Smooth muscle cell (in vitro differentiated cells): ENCODE results near the gene HOXD12. TPM values are rescaled to one million over a fixed set of nuclear protein-coding genes. Genes with fewer than 3 reads are reported as not detected.

Experiments
- DNase-seq: peaks from one replicate; lab custom pipeline; 2025; ENCODE audit not compliant: unreplicated experiment; lab: John Stamatoyannopoulos, UW
- H2AFZ ChIP-seq: fragments of 200-600 bp; sonication (generic); 2 replicates; pipeline ENCODE4 v1.6.0; 2016; ENCODE audit warnings: antibody characterized with exemption, low read depth, mild to moderate bottlenecking
- H3F3A ChIP-seq: fragments of 200-600 bp; sonication (generic); 2 replicates; pipeline ENCODE4 v1.6.0; 2017; ENCODE audit warnings: antibody characterized with exemption, low read depth
- H3K27ac ChIP-seq: fragments of 200-600 bp; sonication (generic); 2 replicates; pipeline ENCODE4 v1.5.1; 2016; ENCODE audit warnings: low read depth, mild to moderate bottlenecking
- H3K27me3 ChIP-seq: fragments of 200-600 bp; sonication (generic); 2 replicates; pipeline ENCODE4 v1.6.1; 2016; ENCODE audit warnings: low read depth, mild to moderate bottlenecking
- H3K36me3 ChIP-seq: fragments of 200-600 bp; sonication (generic); 2 replicates; pipeline ENCODE4 v1.5.1; 2016; ENCODE audit warnings: low read depth
- H3K4me1 ChIP-seq: fragments of 200-600 bp; sonication (generic); 2 replicates; pipeline ENCODE4 v1.5.1; 2016; ENCODE audit warnings: low read depth
- H3K4me2 ChIP-seq: fragments of 200-600 bp; sonication (generic); 2 replicates; pipeline ENCODE4 v1.6.0; 2016; ENCODE audit warnings: mild to moderate bottlenecking
- H3K4me3 ChIP-seq: fragments of 200-600 bp; sonication (generic); 2 replicates; pipeline ENCODE4 v1.5.1; 2016; ENCODE audit warnings: mild to moderate bottlenecking
- H3K79me2 ChIP-seq: fragments of 200-600 bp; sonication (generic); 2 replicates; pipeline ENCODE4 v1.6.0; 2016; ENCODE audit warnings: low read depth, mild to moderate bottlenecking
- H3K9ac ChIP-seq: fragments of 200-600 bp; sonication (generic); 2 replicates; pipeline ENCODE4 v1.6.0; 2016; ENCODE audit warnings: low read depth
- H3K9me3 ChIP-seq: fragments of 200-600 bp; sonication (generic); replicated peaks from 2 replicates; pipeline ENCODE4 v1.5.1; 2016; ENCODE audit warnings: low read depth
- H4K20me1 ChIP-seq: fragments of 200-600 bp; sonication (generic); 2 replicates; pipeline ENCODE4 v1.6.0; 2016; ENCODE audit warnings: low read depth
- CTCF ChIP-seq: fragments of 200-600 bp; sonication (generic); IDR thresholded peaks from 2 replicates; pipeline ENCODE4 v1.5.1; 2017; ENCODE audit warnings: borderline replicate concordance, mild to moderate bottlenecking, antibody characterized with exemption; ENCODE audit not compliant: insufficient read depth, poor library complexity, severe bottlenecking
- WGBS: methylation state at CpG from one replicate; pipeline ENCODE4 v1.1.7; 2016; ENCODE audit warnings: low lambda C conversion rate; 5-methylcytosine and 5-hydroxymethylcytosine counted together
- polyA plus RNA-seq: library from polyadenylated mRNA; unstranded; fragments of >200 nt; fragmentation: Nextera tagmentation; extraction: Ambion mirVana; gene quantifications from 2 replicates; pipeline ENCODE4 v1.2.1, GENCODE V29; 2016
- total RNA-seq: library from RNA; depleted of rRNA; stranded (reverse); fragments of >200 nt; gene quantifications from 2 replicates; pipeline ENCODE4 v1.2.3, GENCODE V29; 2014

HOXD12 gene, protein sequence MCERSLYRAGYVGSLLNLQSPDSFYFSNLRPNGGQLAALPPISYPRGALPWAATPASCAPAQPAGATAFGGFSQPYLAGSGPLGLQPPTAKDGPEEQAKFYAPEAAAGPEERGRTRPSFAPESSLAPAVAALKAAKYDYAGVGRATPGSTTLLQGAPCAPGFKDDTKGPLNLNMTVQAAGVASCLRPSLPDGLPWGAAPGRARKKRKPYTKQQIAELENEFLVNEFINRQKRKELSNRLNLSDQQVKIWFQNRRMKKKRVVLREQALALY
- 0.54 TPM in 1 of 2 replicates, not detected in the other for total RNA-seq
- polyA plus RNA-seq = not detected in 2 replicates

GRCh38 chr2:176099728-176100546, at the start of gene HOXD12:
TSS of gene HOXD12 (plus strand) at chr2:176099795. CDS start at chr2:176099802, 7 bp downstream.
- Histone ChIP-seq H3K36me3 (no peaks in the 10 kb centered on the region), H3K4me2 (peak within 1 kb of the TSS; percentile 96), H3K9ac (no peak within 1 kb of the TSS), H3K9me3 (no peaks in the 10 kb centered on the region), H3K4me3 (peak within 1 kb of the TSS; percentile 58), H3K79me2 (no peaks in the 10 kb centered on the region), H2AFZ (peak within 1 kb of the TSS; percentile 89), H3F3A (peaks cover 3% of the 10 kb centered on the region), H3K4me1 (no peaks in the 10 kb centered on the region), H3K27me3 (peaks cover 96% of the 10 kb centered on the region), H3K27ac (no peak within 1 kb of the TSS), H4K20me1 (no peaks in the 10 kb centered on the region)
- DNase-seq = no peak
- 8% methylated on average over 67 of the region's 70 CpGs for WGBS
- no peak for TF ChIP-seq CTCF

DNA sequence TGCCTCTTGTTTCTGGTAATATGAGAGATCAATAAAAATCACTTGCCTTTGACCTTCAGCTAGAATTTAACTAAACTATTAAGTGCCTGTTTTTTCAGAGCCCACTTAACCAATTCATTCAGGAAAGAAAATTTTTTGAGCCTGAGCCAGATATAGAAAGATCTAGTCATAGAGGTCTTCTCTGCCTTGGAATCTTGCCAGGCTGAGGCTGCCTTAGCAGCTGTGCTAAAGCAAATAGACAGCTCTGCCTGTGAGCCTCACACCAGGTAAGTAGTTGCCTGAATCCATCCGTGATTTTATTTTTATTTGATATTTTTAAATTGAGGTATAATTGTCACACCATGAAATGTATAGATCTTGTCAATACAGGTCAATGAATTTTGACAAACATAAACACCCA, 43.2 kb upstream of the HOXD12 start:
- WGBS = 67% methylated on average over 1 of the region's 1 CpG

GRCh38 chr2:176063958-176064357, 35.6 kb upstream of the HOXD12 start:
- Histone ChIP-seq H3K27me3 (peaks cover 78% of the 10 kb centered on the region), H3K9ac (no peak overlapping the region), H3K9me3 (no peaks in the 10 kb centered on the region), H3K4me3 (no peak overlapping the region), H3K79me2 (no peaks in the 10 kb centered on the region), H3K4me2 (no peak overlapping the region), H3F3A (no peaks in the 10 kb centered on the region), H3K36me3 (no peaks in the 10 kb centered on the region), H4K20me1 (no peaks in the 10 kb centered on the region), H3K4me1 (peaks cover 15% of the 10 kb centered on the region), H3K27ac (no peak overlapping the region), H2AFZ (no peak overlapping the region)
- no peak for TF ChIP-seq CTCF
- 32% methylated on average over 2 of the region's 2 CpGs for WGBS
- DNase-seq = no peak

More for the DNA sequence above, 43.2 kb upstream of the HOXD12 start:
- no peaks in the 10 kb centered on the region for H3K79me2 ChIP-seq
- no peaks in the 10 kb centered on the region for H4K20me1 ChIP-seq
- no peak overlapping the region for H2AFZ ChIP-seq
- H3K36me3 ChIP-seq = no peaks in the 10 kb centered on the region
- no peak overlapping the region for H3K4me3 ChIP-seq
- H3K9me3 ChIP-seq = no peaks in the 10 kb centered on the region
- no peak overlapping the region for H3K9ac ChIP-seq
- H3F3A ChIP-seq = no peaks in the 10 kb centered on the region
- peaks cover 17% of the 10 kb centered on the region for H3K27me3 ChIP-seq
- H3K4me1 ChIP-seq = no peaks in the 10 kb centered on the region
- H3K27ac ChIP-seq = no peak overlapping the region
- H3K4me2 ChIP-seq = no peak overlapping the region
- no peak for TF ChIP-seq CTCF
- no peak for DNase-seq
